Stimulated activated naive CD8-positive, alpha-beta T cell treated with anti-CD3 and anti-CD28 coated beads, Interleukin-15, amount 100 ng/mL, for 72 hours (primary cell): ENCODE results near the gene CETN2.

Source experiments
- ATAC-seq: fragments of 150-1000 bp; cut with Tn5 transposase; 2 replicates; pipeline ENCODE4 v1.10.0; 2021; ENCODE audit warnings: mild to moderate bottlenecking, moderate library complexity
- DNase-seq, 2 donors: peaks; one replicate each; pipeline ENCODE4 v3.0.0; 2021 to 2022
- H3K27ac Mint-ChIP-seq, 2 donors: one replicate each; pipeline ENCODE4 v1.8.0; 2022; ENCODE audit warnings: mild to moderate bottlenecking in 2 of 2, mixed read lengths in 2 of 2, moderate library complexity in 2 of 2
- H3K27me3 Mint-ChIP-seq: one replicate; pipeline ENCODE4 v1.8.0; 2022; ENCODE audit warnings: mixed read lengths
- H3K4me1 Mint-ChIP-seq: one replicate; pipeline ENCODE4 v1.8.0; 2022; ENCODE audit warnings: mild to moderate bottlenecking, mixed read lengths
- H3K4me3 Mint-ChIP-seq, 2 donors: one replicate each; pipeline ENCODE4 v1.8.0; 2022; ENCODE audit warnings: mild to moderate bottlenecking in 2 of 2, mixed read lengths in 2 of 2, moderate library complexity in 1 of 2
- H3K9me3 Mint-ChIP-seq, 2 donors: one replicate each; pipeline ENCODE4 v1.8.0; 2022; ENCODE audit warnings: mixed read lengths in 2 of 2

CETN2 gene

DNA sequence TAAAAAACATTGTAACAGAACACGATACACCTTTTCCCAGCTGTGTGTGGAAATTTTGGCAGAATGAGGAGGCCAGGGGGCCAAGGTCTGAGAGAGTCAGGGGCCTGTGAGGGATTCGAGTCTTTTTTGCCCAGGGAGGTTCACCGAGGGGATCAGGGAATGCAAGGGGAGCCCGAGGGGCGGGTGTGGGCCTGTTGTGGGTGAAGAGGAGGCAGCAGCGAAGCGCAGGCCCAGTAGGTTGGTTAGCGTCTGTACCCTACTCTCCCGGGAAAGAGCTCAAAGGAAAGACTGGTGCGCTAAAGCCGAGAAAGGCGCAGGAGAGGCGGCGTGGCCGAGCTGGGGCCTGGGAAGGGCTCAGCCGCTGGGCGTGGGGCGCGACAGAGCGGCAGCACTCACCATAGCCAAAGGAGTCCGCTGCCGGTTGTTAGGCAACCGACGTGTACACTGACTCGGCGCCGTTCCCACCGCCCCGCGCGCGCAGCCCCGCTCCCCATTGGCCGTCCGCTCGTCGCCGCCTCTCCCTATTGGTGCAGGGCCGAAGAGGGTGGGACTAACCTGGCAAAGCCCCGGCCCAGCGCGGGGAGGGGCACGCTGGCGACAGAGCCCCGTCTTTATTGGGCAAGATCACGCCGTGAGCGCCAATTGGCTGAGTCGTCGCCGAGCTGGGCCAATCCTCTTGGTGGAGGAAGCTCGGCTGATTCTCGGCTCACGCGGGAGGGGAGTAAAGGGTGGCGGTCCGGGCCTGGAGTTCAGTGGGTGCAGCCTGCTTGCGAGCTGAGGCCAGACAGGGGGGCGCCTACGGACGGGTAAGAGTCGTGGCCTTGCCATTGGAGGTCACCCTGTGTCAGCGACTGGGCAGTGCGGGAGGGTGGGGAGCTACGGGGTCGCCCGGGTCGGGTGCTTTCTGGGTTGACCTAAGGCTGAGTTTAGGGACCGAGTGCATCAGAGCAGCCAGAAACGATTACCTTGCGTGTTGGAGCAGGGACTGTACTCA lies at the start of gene CETN2, which contains the start of gene NSDHL:
Gene CETN2, minus strand, starts transcription at position 446 of the 994 bp plus-strand sequence. Its CDS starts 47 bp downstream, at position 399.
Gene NSDHL, plus strand, starts transcription at position 752 of the 994 bp plus-strand sequence. CDS start 15,262 bp downstream, outside the sequence.
- H3K4me1 Mint-ChIP-seq = peaks cover 33% of the 10 kb centered on the region
- no peaks in the 10 kb centered on the region for H3K27me3 Mint-ChIP-seq
- DNase-seq (peak; percentile 91 to 96), ATAC-seq (peak; percentile 98)
- peak within 1 kb of the TSS; percentile 98 for H3K27ac Mint-ChIP-seq
- peak within 1 kb of the TSS; percentile 96 to 97 for H3K4me3 Mint-ChIP-seq
- no peaks in the 10 kb centered on the region for H3K9me3 Mint-ChIP-seq

DNA sequence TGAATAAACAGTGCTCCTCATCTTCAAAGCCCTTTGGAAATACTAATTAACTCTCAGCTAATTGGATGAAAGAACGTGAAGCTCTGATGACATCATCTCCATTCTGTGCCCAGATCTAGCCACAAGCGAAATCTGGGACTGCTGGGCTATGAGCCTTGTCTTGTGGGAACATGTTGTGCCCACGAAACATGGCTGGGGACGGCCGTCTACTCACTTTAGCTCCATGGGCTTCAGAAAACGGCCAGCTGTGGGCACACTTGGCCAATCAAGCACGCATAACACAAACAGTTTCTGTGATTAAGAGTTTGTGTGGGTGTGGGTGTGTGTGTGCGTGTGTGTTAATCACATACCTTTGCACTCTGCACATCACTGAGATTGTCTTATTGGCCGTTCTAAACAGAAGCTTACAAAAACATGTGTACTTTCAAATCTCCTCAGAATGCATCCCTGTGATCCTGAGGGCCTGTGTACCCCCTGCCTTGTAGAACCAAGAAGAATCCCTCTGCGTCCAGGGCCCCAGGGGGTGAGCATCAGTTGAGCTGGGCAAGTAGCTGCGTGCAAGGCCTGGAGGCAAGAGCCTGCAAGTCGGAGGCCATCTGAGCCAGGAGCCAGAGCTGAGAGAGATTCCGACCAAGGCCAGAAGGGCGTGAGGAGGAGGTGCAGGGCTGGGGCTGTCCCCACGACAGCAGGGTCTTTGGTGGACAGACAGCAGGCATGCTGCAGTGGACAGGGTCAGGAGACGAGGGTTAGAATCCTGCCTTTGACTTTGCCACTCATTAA lies 48.6 kb upstream of the CETN2 start:
- no peaks in the 10 kb centered on the region for H3K4me1 Mint-ChIP-seq
- DNase-seq (no peak), ATAC-seq (no peak)
- no peak overlapping the region for H3K27ac Mint-ChIP-seq
- no peaks in the 10 kb centered on the region for H3K27me3 Mint-ChIP-seq
- H3K9me3 Mint-ChIP-seq = no peaks in the 10 kb centered on the region
- H3K4me3 Mint-ChIP-seq = no peak overlapping the region

GRCh38 chrX:152876931-152877840 lies 46.6 kb upstream of the CETN2 start:
- no peak overlapping the region for H3K27ac Mint-ChIP-seq
- peaks cover 7% of the 10 kb centered on the region for H3K4me1 Mint-ChIP-seq
- ATAC-seq = no peak
- H3K27me3 Mint-ChIP-seq = no peaks in the 10 kb centered on the region
- H3K9me3 Mint-ChIP-seq = no peaks in the 10 kb centered on the region
- no peak overlapping the region for H3K4me3 Mint-ChIP-seq
- DNase-seq = no peak

DNA sequence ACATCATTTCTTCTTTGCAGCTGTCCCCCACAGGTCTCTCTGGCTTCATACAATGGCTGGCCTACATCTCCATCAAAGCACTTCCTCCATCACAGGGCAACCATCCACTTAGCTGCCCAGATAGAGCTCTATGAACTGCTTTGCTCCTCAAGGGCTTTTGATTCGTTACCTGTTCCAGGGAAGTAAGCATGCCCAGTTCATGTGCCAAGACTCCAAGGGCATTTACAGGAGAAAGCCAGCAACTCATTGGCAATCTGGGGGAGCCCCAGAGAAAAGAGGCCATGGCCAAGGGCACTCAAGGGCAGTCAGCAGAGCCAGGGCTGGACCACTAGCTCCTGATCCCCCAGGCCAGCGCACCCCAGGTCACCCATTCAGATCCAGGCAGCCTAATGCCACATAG lies 42.8 kb upstream of the CETN2 start:
- no peak for DNase-seq
- H3K27me3 Mint-ChIP-seq = no peaks in the 10 kb centered on the region
- no peak for ATAC-seq
- H3K9me3 Mint-ChIP-seq = no peaks in the 10 kb centered on the region
- H3K4me3 Mint-ChIP-seq = no peak overlapping the region
- H3K27ac Mint-ChIP-seq = no peak overlapping the region
- H3K4me1 Mint-ChIP-seq = peaks cover 14% of the 10 kb centered on the region

DNA sequence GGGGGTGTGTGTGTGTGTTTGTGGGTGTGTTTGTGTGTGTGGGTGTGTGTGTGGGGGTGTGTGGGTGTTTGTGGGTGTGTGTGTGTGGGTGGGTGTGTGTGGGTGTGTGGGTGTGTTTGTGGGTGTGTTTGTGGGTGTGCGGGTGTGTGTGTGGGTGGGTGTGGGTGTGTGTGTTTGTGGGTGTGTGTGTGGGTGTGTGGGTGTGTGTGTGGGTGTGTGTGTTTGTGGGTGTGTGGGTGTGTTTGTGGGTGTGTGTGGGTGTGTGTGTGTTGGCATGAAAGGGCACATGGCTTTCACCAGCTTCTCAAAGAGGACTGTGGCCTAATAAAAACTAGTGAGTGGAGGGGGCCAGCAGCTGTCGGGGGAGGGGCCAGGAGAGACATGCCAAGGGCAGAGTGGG lies 42.0 kb upstream of the CETN2 start:
- Mint-ChIP-seq H3K4me3 (no peak overlapping the region), H3K27ac (no peak overlapping the region), H3K9me3 (no peaks in the 10 kb centered on the region), H3K4me1 (peaks cover 14% of the 10 kb centered on the region), H3K27me3 (no peaks in the 10 kb centered on the region)
- no peak for DNase-seq
- ATAC-seq = no peak

DNA sequence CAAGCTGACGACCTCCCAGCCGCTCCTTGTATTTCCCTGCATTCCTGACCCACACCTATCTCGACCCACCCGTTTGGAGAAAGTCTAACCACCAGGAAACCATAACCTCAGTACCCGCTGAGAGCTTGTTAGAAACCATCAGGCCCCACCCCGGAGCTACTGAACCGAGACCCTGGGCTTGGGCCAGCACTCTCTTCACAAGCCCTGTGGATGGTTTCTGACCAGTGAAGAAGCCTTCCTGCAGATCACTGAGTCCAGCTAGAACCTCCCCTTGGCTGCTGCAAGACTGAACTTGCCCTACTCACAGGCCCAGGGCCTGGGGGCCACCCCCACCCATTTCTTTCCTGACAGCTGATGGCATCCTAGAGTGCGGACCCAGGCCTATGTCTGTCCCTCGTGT lies 40.7 kb upstream of the CETN2 start:
- Mint-ChIP-seq H3K4me1 (peaks cover 14% of the 10 kb centered on the region), H3K27me3 (no peaks in the 10 kb centered on the region), H3K9me3 (no peaks in the 10 kb centered on the region), H3K4me3 (no peak overlapping the region), H3K27ac (peak overlapping the region in 1 of 2 donors; percentile 63)
- no peak for DNase-seq
- ATAC-seq = no peak

DNA sequence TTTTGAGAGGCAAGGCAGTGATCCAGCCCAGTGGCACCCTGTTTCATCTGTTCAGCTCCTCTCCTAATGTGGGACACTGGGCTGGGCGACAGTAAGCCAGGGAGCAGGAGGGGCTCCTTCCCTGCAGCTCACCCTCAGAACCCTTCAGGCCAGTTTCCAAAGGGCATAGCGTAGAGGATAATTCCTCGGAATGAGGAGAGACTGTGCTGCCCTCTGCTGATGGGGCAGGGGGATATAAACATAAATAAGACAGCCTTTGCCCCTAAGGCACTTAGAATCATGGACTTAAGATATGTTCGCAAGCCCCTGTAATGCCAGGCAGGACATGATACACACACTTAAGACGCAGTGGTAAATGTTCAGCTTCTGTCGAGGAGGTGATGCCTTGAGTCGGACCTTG lies 39.4 kb upstream of the CETN2 start:
- Mint-ChIP-seq H3K9me3 (no peaks in the 10 kb centered on the region), H3K27ac (peak overlapping the region in 1 of 2 donors; percentile 68), H3K4me3 (no peak overlapping the region), H3K27me3 (no peaks in the 10 kb centered on the region), H3K4me1 (peaks cover 14% of the 10 kb centered on the region)
- DNase-seq (no peak), ATAC-seq (no peak)

GRCh38 chrX:152866386-152866785 lies 35.8 kb upstream of the CETN2 start:
- Mint-ChIP-seq H3K9me3 (no peaks in the 10 kb centered on the region), H3K4me1 (no peaks in the 10 kb centered on the region), H3K27ac (no peak overlapping the region), H3K4me3 (no peak overlapping the region), H3K27me3 (no peaks in the 10 kb centered on the region)
- ATAC-seq (no peak), DNase-seq (no peak)

GRCh38 chrX:152865232-152865920 lies 34.8 kb upstream of the CETN2 start:
- Mint-ChIP-seq H3K27ac (no peak overlapping the region), H3K4me1 (no peaks in the 10 kb centered on the region), H3K4me3 (no peak overlapping the region), H3K9me3 (no peaks in the 10 kb centered on the region), H3K27me3 (no peaks in the 10 kb centered on the region)
- ATAC-seq (no peak), DNase-seq (no peak)

- DNase-seq (no peak), ATAC-seq (no peak)
- Mint-ChIP-seq H3K9me3 (no peaks in the 10 kb centered on the region), H3K4me1 (no peaks in the 10 kb centered on the region), H3K27me3 (no peaks in the 10 kb centered on the region), H3K4me3 (no peak overlapping the region), H3K27ac (no peak overlapping the region)
Measured at GRCh38 chrX:152861826-152862225, 31.3 kb upstream of the CETN2 start.

- Mint-ChIP-seq H3K4me1 (no peaks in the 10 kb centered on the region), H3K27me3 (no peaks in the 10 kb centered on the region), H3K4me3 (no peak overlapping the region), H3K9me3 (no peaks in the 10 kb centered on the region), H3K27ac (no peak overlapping the region)
- no peak for ATAC-seq
- DNase-seq = no peak
Measured at GRCh38 chrX:152861116-152861515, 30.6 kb upstream of the CETN2 start.

GRCh38 chrX:152853986-152854385 lies 23.4 kb upstream of the CETN2 start:
- Mint-ChIP-seq H3K9me3 (no peaks in the 10 kb centered on the region), H3K27me3 (no peaks in the 10 kb centered on the region), H3K4me3 (no peak overlapping the region), H3K27ac (no peak overlapping the region), H3K4me1 (no peaks in the 10 kb centered on the region)
- ATAC-seq (no peak), DNase-seq (no peak)

DNA sequence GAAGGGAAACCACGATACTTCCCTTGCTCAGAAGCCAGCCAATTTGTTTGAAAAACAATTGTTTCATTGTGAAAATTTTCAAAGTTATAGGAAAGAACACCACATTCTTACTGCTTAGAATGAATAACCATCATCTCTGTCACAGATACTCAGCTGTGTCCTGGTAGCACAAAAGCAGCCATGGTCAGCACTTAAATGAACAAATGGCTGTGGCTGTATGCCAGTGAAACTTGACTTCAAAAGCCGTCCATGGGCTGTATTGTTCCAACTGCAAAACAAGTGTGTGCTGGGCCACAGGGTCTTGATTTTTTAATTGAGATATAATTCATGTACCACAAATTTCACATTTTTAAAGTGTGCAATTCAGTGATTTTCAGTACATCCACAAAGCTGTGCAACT lies 19.9 kb upstream of the CETN2 start:
- ATAC-seq = no peak
- H3K27ac Mint-ChIP-seq = no peak overlapping the region
- no peak overlapping the region for H3K4me3 Mint-ChIP-seq
- no peaks in the 10 kb centered on the region for H3K9me3 Mint-ChIP-seq
- H3K27me3 Mint-ChIP-seq = no peaks in the 10 kb centered on the region
- H3K4me1 Mint-ChIP-seq = no peaks in the 10 kb centered on the region
- DNase-seq = no peak

DNA sequence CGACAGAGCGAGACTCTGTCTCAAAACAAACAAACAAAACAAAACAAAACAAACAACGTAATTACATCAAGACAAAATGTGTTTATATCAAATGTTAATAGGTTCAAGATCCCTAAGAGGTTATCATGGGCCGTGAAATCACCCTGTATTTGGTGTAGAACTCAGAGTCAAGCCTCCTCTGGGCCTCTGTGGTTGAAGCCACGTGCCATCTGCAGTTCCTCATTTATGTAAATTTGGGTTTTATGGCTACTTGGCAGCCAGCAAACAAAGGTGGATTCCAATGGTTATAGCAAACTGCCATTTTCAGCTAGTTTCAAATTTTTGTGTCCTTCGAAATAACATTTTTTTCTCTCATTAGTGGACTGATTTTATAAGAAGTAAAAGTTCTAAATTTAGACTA lies 16.7 kb upstream of the CETN2 start:
- no peaks in the 10 kb centered on the region for H3K4me1 Mint-ChIP-seq
- H3K4me3 Mint-ChIP-seq = no peak overlapping the region
- no peak for ATAC-seq
- no peaks in the 10 kb centered on the region for H3K9me3 Mint-ChIP-seq
- no peak for DNase-seq
- H3K27me3 Mint-ChIP-seq = no peaks in the 10 kb centered on the region
- no peak overlapping the region for H3K27ac Mint-ChIP-seq
